Fibroblast of pulmonary artery (primary cell): ENCODE data around the gene EGFL6.
"Not testable (repeated sequence)": the region's sequence is repeated elsewhere in the genome, so short reads cannot be mapped to it uniquely, and the experiment has no call there.

Source experiments
- DNase-seq: peaks from one replicate; pipeline ENCODE4 v3.0.0-alpha.2; 2010; ENCODE audit warnings: low read depth
- H3K4me3 ChIP-seq: replicated peaks from 2 replicates; pipeline ENCODE4 v1.5.1; 2011; ENCODE audit warnings: low read depth, mild to moderate bottlenecking, control low read depth, low read length, moderate library complexity
- TF ChIP-seq, protein P1 (sequence below): IDR thresholded peaks from 2 replicates; pipeline ENCODE4 v1.5.1; 2011; ENCODE audit warnings: mild to moderate bottlenecking, control low read depth, low read length, inconsistent platforms; ENCODE audit errors: missing control alignments

Gene EGFL6

DNA sequence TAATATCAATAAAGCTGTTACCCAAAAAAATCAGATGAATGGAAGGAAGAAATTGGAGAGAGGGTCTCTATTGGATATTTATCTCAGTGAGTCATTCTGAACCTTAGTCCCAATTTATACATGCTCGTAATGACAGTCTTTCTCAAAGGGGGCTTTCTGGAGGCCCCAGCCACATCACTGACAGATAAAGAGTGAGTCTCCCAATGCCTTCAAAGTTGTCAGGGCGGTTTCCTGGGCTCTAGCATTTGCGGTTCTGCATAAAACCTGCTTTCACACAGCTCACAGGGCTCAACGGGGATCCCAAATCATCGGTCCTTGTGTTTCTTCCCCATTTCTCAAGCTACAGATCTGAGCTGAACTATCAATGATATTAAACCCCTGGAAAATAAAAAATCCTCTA is 100.8 kb downstream of the EGFL6 start:
- TF ChIP-seq, protein P1, sequence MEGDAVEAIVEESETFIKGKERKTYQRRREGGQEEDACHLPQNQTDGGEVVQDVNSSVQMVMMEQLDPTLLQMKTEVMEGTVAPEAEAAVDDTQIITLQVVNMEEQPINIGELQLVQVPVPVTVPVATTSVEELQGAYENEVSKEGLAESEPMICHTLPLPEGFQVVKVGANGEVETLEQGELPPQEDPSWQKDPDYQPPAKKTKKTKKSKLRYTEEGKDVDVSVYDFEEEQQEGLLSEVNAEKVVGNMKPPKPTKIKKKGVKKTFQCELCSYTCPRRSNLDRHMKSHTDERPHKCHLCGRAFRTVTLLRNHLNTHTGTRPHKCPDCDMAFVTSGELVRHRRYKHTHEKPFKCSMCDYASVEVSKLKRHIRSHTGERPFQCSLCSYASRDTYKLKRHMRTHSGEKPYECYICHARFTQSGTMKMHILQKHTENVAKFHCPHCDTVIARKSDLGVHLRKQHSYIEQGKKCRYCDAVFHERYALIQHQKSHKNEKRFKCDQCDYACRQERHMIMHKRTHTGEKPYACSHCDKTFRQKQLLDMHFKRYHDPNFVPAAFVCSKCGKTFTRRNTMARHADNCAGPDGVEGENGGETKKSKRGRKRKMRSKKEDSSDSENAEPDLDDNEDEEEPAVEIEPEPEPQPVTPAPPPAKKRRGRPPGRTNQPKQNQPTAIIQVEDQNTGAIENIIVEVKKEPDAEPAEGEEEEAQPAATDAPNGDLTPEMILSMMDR, result no peak
- no peak for DNase-seq
- H3K4me3 ChIP-seq, result no peak overlapping the region

DNA sequence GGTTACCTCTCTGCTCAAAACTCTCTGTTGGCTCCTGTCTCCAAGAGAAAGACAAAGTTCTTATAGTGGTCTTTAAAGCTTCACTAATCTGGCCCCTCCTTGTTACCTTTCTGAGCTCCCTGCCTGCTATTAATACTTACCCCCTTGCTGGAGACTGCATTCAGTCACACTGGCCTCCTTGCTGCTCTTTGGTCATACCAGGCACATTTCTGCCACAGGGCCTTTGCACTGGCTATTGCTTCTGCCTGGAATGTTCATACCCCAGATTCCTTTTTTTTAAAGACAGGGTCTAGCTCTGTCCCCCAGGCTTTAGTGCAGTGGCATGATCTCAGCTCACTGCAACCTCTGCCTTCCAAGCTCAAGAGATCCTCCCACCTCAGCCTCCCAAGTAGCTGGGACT is 103.6 kb downstream of the EGFL6 start:
- no peak for DNase-seq
- H3K4me3 ChIP-seq, result no peak overlapping the region
- TF ChIP-seq, protein P1, result no peak

DNA sequence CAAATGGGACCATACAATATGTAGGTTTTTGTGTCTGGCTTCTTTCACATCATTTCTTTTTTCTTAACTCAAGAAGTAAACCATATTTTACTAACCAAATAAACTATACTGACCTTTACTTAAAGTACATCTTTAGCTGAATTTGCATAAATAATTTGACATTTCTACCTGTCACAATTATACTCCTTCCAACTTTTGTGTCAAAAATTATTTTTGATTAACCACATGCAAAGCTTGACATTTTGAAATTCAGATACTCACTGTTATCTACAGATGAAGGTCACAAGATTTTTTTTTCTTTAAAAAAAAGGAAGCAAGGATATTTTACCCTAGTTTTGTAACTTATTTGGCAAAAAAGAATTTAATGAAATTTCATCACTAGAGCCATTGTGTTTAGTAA is 107.5 kb downstream of the EGFL6 start:
- DNase-seq, result no peak
- TF ChIP-seq, protein P1, result no peak
- no peak overlapping the region for H3K4me3 ChIP-seq

DNA sequence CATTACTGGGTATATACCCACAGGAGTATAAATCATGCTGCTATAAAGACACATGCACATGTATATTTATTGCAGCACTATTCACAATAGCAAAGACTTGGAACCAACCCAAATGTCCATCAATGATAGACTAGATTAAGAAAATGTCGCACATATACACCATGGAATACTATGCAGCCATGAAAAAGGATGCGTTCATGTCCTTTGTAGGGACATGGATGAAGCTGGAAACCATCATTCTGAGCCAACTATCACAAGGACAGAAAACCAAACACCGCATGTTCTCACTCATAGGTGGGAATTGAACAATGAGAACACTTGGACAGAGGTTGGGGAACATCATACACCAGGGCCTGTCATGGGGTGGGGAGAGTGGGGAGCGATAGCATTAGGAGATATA is 110.3 kb downstream of the EGFL6 start:
- not testable (repeated sequence) for DNase-seq

DNA sequence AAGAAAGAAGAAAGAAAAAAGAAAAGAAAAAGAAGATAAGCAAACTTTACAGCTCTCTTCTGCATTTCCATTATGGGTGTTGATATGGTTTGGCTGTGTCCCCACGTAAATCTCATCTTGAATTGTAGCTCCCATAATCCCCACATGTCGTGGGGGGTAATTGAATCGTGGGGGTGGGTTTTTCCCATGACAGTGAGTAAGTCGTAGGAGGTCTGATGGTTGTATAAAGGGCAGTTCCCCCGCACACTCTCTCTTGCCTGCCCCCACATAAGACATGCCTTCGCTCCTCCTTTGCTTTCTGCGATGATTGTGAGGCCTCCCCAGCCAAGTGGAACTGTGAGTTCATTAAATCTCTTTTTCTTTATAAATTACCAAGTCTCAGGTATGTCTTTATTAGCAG is 112.2 kb downstream of the EGFL6 start:
- no peak for DNase-seq
- H3K4me3 ChIP-seq, result no peak overlapping the region
- TF ChIP-seq, protein P1, result no peak

More for the DNA sequence above, 110.3 kb downstream of the EGFL6 start:
- not testable (repeated sequence) for H3K4me3 ChIP-seq
